Sigmoid colon (tissue), 4 donors: ENCODE data around the gene C16orf46.

Source experiments
- EP300 ChIP-seq, 4 donors: sonication (generic); formaldehyde crosslinking; IDR thresholded peaks; one replicate each; pipeline ENCODE4 v1.6.1; 2017; ENCODE audit warnings: antibody characterized with exemption in 4 of 4
- POLR2AphosphoS5 ChIP-seq, 4 donors: sonication (generic); formaldehyde crosslinking; IDR thresholded peaks; one replicate each; pipeline ENCODE4 v1.6.1; 2017; ENCODE audit warnings: antibody characterized with exemption in 4 of 4

- TF ChIP-seq POLR2AphosphoS5 (IDR thresholded peaks at IDR 0.05), result no peak
- TF ChIP-seq EP300 (IDR thresholded peaks at IDR 0.05), result no peak
Observed at GRCh38 chr16:81106826-81107503, 29.9 kb upstream of the C16orf46 start.
